HG03520 (cell line): Measurements from ENCODE around the gene DPH6.
"Not testable (repeated sequence)": the region's sequence is repeated elsewhere in the genome, so short reads cannot be mapped to it uniquely, and the experiment has no call there.

Source experiments
- ATAC-seq: cut with Tn5 transposase; IDR thresholded peaks from one replicate; pipeline ENCODE4 v1.9.1; 2021; ENCODE audit warnings: mild to moderate bottlenecking, moderate library complexity; ENCODE audit not compliant: unreplicated experiment

DPH6 gene

DNA sequence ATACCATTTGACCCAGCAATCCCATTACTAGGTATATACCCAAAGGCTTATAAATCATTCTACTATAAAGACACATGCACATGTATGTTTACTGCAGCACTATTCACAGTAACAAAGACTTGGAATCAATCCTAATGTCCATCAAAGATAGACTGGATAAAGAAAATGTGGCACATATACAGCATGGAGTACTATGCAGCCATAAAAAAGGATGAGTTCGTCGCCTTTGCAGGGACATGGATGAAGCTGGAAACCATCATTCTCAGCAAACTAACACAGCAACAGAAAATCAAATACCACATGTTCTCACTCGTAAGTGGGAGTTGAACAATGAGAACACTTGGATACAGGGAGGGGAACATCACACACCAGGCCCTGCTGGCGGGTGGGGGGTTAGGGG, 104.7 kb downstream of the DPH6 start:
- ATAC-seq: not testable (repeated sequence)

DNA sequence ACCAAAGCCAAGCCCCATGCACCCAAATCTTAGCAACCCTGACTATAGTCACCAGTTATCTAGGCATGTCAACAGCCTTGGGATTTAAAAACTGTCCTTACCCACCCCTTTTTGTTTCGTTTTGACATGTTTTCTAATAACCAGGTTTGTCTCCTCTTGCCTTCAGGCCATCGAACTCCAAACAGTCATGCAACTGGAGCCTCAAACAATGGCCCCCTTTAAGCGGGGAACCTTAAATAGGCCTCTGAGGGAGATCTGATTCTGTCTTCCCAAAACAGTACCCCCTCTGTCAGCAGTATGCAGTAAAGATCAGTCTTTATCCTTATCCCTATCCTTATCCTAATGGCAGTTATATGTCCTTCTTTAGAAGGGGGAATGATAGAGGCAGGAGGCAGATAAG, 105.7 kb downstream of the DPH6 start:
- ATAC-seq: no peak

DNA sequence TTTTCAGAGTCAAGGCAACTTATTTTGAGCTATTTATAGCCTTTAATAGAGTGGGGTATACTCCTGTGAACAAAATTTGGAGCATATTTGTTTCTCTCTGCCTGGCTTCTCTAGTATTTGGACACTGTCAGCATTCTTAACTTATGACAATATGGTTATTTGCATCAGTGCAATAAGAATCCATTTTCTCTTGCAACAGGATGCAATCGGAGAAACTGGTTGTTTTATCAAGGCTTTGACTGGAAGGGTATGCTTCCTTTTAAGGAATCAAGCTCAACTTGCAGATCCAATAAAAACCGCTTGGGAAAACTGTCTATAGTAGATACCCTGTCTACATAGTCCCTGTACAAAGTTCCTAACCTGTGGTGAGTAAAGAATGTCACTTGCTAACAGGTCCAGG, 106.7 kb downstream of the DPH6 start:
- ATAC-seq: no peak

DNA sequence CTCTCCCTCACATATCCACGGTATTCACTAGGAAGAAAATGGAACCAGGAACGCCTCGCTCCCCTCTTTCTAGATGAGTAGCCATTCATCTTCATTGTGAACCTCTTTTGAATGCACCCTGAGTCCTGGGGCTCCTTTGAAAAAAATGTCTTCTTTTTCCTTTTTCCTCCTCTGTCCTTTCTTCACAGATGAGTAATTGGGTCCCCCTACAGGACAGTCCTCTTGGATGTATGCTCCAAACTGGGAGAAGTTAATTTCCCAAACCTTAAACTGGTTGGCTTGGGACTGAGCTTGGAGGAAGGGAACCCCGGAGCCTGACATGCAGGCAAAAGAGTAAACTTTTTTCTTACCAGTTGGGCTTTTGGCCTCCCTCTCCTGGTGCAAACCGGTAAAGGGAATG, 108.8 kb downstream of the DPH6 start:
- ATAC-seq: no peak

DNA sequence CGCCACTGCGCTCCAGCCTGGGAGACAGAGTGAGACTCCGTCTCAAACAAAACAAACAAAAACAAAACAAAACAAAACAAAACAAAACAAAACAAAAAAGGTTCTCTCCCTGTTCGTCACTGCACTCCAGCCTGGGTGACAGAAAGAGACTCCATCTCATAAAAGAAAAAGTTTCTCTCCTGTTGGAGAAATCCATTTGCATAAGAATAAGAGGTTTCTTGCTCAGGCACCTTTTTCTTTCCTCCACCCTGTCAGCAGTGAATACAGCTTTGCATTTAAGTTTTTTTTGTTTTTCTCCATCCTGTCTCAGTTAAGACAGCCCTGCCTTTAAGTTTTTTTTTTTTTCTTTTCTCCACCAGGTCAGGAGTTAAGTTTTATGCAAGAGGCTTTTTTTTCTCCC, 109.5 kb downstream of the DPH6 start:
- ATAC-seq: no peak

DNA sequence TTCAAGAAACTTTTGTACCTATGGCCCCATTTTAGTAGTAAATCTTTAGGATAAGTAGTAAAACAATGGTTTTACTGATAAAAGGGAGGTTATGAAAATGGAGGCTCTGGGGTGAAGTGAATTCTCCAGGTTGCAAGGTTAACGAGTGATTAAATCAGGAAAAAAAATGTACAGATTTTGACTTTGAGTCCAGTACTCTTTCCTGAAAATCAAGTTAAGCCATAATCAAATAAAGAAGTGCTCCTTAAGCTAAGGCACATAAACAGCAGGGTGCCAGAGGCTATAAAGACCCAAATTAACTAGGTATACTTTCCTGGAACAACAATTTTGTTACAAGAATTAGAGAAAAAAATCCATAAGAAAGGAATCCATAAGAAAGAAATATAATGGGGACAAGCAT, 114.7 kb downstream of the DPH6 start:
- no peak for ATAC-seq

DNA sequence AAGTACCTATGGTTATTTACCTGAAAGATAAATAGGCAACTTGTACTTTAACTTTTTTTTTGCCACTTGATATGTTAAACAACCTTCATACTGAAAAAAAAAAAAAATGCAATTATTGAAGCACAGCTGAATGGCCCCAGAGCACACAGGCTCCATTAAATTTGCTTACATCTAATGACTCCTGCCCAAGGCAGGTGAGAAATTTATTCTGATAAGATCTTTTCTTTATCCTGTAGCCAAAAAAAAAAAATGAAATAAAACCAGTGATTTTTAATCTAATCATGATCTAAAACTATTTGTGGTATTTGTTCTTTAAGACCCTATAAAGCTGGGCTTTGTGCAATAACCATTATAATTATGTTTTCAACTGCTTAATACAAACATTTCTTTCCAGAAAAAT, 115.7 kb downstream of the DPH6 start:
- ATAC-seq: no peak

DNA sequence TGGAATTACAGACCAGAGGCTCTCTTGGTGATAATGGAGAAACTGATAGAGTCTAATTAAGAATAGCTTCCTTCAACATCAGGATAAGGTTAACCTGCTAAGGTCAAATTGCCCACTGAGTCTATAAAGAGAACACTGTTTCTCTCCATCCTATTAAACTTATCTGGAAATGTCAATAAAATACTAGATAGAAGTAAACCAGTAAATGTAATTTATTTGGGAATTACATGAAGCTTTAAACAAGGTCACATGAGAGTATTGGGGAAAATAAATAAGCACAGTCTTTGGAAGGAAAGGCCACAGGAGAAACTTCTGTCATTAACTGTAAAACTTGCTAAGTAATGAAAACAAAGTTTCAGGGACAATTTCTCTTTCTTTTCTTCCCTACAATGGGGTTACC, 118.5 kb downstream of the DPH6 start:
- ATAC-seq: no peak

DNA sequence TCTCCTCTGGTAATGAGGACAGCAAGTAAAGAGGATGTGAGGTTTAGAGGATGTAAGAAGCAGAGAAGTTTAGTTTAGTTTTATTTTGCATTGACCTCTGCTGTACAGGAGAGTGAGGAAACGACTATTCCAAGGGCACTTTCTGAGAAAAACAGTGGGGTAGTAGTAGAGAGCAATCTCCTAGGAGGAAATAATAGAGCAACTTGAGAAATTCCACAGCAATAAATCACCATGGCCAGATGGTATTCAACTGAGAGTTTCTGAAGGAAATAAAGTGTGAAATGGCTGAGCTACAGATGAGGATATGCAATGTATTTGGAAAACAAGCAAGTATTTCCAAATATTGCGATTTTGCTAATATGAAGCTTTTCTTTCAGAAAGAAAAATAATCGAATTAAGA, 118.9 kb downstream of the DPH6 start:
- ATAC-seq: no peak

DNA sequence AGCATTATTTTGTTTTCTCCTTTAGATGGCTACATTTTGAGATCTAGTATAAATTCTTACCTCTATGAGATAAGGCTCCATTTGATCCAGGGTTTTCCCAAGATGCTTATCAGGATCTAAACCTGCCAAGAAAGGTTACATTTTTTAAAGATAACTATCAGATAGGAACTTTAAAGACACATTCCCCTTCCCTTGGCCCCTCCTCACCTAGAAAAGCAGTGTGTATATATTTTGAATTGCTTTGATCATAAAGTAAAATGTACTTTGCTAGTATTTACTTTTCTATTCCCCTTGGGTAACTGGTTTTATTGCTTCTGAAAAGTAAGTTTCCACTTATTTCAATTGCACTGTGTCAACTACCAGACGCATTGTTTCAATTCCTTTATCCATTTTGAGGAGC, 135.2 kb downstream of the DPH6 start:
- ATAC-seq: no peak

DNA sequence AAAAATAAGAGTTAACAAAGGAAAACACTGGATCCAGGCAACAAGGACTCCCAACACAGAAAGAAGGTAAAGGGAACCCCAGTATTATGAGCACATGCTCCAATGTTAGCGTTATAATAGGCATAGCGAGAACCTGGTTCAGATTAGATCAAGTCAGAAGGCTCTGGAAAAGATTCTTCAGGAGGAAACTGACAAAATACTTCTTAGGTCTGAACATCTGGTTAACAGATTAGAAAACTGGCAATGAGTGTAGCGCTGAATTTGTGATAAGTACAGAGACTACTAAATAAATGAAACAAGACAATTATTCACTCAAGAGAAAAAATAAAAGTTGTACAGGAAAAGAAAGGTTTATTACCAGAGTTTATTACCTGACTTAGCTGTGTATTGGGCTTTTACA, 146.1 kb downstream of the DPH6 start:
- no peak for ATAC-seq

DNA sequence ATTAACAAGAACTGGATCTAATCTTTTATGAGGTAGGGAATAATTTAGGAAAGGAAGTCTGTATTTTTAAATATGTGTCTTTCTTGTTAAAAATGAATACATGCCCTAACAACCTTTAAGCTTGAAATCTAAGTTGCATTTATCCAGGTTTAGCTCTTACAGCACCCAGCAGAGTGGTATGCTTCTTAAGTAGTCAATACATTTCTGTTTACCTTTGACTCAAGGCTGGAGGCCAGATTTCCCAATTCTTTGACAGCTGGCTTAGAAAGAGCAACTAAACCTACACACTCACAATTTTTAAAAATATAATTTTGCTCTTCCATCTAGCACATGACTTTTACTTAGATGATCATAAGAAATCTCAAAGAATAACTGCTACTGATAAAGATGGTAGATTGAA, 148.9 kb downstream of the DPH6 start:
- ATAC-seq: no peak

DNA sequence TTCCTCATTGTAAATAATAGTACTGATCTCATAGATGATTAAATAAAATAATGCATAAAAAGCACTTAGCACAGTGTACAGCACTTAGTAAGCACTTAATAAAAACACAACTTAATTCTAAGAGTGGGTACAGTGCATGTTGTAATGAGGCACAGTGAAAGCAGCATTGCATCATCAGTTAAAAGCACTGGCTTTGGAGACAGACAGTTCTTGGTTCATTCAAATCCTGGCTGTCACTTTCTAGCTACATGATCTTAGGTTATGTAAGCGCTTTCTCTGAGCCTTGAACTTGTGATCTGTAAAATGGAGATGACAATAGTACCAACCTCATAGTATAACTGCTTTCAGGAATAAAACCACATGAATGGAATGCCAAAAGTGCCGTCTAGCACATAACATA, 151.5 kb downstream of the DPH6 start:
- no peak for ATAC-seq

DNA sequence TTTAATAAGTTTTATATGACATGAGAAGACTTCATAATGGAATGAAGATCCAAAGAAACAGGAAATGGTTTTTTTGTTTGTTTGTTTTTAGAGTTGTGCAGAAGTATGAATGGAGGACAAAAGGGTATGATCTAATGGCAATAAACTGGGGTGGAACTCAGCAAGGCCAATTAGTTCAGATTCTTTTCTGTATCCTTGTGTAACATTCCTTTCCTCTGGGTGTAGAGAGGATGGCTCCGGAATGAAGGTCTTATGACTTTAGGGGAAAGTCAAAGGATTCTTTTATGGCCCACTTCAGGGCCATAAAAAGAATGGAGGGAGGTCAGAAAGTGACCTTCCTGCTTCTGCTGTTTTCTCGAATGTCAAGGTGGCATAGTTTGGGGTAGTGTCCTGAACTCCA, 152.6 kb downstream of the DPH6 start:
- ATAC-seq: no peak

DNA sequence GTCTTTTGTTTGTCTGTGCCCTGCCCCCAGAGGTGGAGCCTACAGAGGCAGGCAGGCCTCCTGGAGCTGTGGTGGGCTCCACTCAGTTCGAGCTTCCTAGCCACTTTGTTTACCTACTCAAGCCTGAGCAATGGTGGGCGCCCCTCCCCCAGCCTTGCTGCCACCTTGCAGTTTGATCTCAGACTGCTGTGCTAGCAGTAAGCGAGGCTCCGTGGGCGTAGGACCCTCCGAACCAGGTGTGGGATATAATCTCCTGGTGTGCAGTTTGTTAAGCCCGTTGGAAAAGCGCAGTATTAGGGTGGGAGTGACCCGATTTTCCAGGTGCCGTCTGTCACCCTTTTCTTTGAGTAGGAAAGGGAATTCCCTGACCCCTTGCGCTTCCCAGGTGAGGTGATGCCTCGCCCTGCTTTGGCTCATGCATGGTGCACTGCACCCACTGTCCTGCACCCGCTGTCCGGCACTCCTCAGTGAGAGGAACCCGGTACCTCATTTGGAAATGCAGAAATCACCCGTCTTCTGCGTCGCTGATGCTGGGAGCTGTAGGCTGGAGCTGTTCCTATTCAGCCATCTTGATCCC, 154.5 kb downstream of the DPH6 start:
- ATAC-seq: not testable (repeated sequence)

DNA sequence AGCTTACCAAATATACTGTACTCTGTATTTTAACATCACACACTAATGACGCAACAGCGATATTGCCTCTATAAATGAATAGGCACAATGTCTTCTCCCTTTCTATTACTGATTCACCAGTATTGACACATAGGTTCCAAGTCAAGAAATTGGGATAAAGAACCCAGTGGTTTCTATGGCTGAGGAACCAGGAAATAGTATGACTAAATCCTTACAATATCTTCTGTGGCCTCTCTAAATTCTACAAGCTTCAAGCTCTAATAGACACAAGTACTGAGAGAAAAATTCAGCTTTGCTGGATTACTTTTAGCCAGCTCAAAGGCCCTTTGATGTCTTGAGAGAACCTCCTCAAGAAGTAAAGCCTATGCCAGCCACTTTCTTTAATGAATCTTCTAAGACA, 162.5 kb downstream of the DPH6 start:
- ATAC-seq: no peak

DNA sequence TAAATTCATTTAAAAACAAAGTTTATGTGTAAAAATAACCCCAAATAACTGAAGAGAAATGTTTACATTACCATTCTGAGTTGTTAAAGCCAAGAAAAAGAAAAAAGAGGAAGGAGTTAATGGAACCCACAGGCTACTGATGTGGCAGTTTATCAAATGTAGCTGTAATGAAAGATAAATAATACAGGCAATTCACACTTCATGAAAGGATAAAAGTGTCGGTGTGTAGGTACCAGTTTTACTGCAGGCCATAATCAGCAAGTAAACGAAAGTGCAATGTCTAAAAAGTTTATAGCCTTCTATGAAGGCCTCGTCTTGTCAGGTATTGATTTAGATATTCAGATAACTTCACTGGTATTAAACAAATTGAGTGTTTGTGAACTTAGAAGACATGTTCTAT, 164.6 kb downstream of the DPH6 start:
- no peak for ATAC-seq

DNA sequence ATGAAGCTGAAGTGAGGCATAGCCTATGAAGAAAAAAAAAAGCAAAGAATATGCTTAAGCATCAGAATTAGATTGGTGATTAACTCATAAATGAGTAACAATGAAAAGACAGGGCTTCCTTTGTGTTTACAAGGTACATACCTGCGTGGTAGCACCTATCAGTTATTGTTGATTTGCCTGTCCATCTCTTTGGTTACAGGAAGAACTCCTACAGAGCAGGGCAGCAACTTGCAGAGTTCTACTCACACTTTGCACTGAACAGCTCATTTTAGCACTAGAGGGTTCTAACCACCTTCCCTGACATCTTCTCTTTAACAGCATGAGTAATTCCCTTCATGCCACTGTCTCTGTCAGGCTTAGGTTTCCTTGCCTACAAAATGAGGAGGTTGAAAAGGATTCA, 166.0 kb downstream of the DPH6 start:
- no peak for ATAC-seq

DNA sequence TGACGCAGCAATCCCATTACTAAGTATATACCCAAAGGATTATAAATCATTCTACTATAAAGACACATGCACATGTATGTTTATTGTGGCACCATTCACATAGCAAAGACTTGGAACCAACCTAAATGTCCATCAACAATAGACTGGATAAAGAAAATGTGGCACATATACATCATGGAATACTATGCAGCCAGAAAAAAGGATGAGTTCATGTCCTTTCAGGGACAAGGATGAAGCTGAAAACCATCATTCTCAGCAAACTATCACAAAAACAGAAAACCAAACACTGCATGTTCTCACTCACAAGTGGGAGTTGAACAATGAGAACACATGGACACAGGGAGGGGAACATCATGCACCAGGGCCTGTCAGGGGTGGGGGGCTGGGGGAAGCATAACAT, 167.5 kb downstream of the DPH6 start:
- not testable (repeated sequence) for ATAC-seq

DNA sequence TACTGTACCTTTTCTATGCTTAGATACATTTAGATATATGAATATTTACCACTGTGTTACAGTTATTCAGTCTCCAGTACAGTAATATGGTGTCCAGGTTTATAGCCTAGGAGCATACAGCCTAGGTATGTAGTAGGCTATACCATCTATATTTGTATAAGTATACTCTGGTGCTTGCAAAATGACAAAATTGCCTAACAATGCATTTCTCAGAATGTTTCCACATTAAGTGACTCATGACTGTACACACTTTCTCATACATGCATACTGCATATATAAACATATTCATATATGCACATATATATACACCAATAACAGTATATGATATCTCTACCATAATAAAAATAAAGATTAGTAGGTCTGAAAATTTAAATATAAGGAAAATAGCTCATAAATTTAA, 169.3 kb downstream of the DPH6 start:
- no peak for ATAC-seq

DNA sequence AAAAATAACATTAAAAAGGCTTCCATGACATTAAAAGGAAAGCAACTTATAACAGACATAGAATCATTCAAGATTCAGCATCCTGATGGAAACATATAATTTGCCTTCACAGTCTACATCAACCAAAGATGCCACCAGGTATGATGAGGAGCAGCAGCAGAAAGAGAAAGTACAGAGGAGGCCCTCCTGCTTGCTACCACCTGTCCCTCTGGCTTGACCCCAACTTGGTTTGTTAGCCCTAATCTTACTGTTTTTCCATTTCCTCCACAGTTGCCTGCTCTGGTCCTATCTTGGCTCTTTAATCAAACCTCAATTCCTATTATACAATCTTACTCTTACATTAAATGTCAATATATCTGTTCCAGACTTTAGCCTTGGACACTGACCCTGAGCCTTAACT, 171.3 kb downstream of the DPH6 start:
- ATAC-seq: no peak

DNA sequence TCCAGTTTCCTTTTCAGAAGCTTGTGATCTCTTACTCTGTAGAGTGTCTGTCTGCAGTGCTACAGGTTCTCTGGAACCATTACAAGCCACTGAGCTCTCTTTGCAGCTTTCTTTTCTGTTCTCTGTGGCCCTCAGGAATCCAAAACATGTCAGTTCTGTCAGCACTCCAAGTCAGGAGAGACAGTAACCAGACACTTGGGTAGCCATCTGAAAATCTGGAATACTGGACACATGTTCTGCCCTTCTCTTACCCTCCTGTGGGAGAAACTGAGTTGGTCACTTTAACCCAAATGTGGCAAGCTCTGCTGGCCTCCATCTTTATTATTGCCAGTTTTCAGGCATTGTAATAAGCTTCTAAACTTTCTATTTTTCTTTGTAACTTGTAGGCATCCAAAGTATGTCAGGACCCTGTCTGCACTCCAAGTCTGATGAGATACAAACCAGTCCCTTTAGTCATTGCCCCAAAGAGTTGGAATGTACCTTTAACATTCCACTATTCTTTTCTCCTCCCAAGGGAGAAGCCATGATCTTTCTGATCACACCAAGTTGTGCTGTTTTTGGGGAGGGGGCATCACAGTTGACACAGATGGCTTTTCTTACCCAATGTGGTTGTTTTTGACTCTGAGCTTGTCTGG, 183.7 kb downstream of the DPH6 start:
- no peak for ATAC-seq

DNA sequence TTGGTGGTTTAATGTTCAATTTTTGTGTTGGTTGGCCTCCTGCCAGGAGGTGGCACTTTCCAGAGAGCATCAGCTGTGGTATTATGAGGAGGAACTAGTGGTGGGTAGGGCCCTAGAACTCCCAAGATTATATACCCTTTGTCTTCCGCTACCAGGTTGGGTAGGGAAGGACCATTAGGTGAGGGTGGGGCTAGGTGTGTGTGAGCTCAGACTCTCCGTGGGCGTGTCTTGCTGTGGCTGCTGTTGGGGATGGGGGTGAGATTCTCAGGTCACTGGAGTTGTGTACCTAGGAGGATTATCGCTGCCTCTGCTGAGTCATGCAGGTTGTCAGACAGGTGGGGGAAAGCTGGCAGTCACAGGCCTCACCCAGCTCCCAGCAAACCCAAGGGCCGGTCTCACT, 187.1 kb downstream of the DPH6 start:
- ATAC-seq: no peak
